ENCODE results near the gene IGSF21.

GRCh38 chr1:18069903-18070302 lies 37.7 kb upstream of the IGSF21 start:
- TF ChIP-seq POLR2AphosphoS5 (IDR thresholded peaks at IDR 0.05; ENCODE audit: borderline replicate concordance, low read depth, low read length) (no peak), EZH2 (IDR thresholded peaks at IDR 0.05) (no peak), FOXP2 (optimal IDR thresholded peaks at IDR 0.05; ENCODE audit: control extremely low read depth, extremely low read length, insufficient read depth) (no peak)

All from SK-N-MC (cell line).